Left lung (tissue), 10 donors: Measurements from ENCODE around the gene CD4. TPM values are rescaled to one million over a fixed set of nuclear protein-coding genes. Genes with fewer than 3 reads are reported as not detected.

Experiments used
- ATAC-seq: fragments of 200-7000 bp; cut with Tn5 transposase; one replicate; pipeline ENCODE4 v1.9.1; 2020; ENCODE audit warnings: moderate library complexity
- DNase-seq, 4 donors: peaks; one replicate each; pipeline ENCODE4 v3.0.0-alpha.2; 2013 to 2020
- H3K27ac ChIP-seq, 2 donors: fragments of 200-600 bp; sonication (generic) in 1 of 2; one replicate each; pipeline versions ENCODE4 v1.5.0 to v1.8.0; 2020 to 2021
- H3K27me3 ChIP-seq, 2 donors: fragments of 200-600 bp; sonication (generic) in 1 of 2; one replicate each; pipeline versions ENCODE4 v1.5.0 to v1.8.0; 2020 to 2021
- H3K36me3 ChIP-seq, 2 donors: fragments of 200-600 bp; sonication (generic) in 1 of 2; one replicate each; pipeline versions ENCODE4 v1.5.0 to v1.8.0; 2020 to 2021
- H3K4me1 ChIP-seq, 2 donors: fragments of 200-600 bp; one replicate each; pipeline ENCODE4 v1.8.0; 2021
- H3K4me3 ChIP-seq, 2 donors: fragments of 200-600 bp; sonication (generic) in 1 of 2; one replicate each; pipeline versions ENCODE4 v1.5.0 to v1.8.0; 2020 to 2021; ENCODE audit warnings: mild to moderate bottlenecking in 1 of 2
- H3K9me3 ChIP-seq, 2 donors: fragments of 200-600 bp; sonication (generic) in 1 of 2; one replicate each; pipeline versions ENCODE4 v1.5.0 to v1.8.0; 2020 to 2021
- CTCF ChIP-seq, 2 donors: fragments of 200-600 bp; sonication (generic) in 1 of 2; IDR thresholded peaks; one replicate each; pipeline versions ENCODE4 v1.5.0 to v1.8.0; 2021; ENCODE audit warnings: antibody characterized with exemption in 2 of 2
- intact Hi-C, 2 donors: fragments of 100-400 bp; cut with DNase I; formaldehyde crosslinking; loops; one replicate each; pipeline versions ENCODE4 v1.11.2 to v1.14.2; 2022
- polyA plus RNA-seq, 6 donors: library from polyadenylated mRNA; unstranded; fragments of 120-200 nt; gene quantifications; one replicate each; pipeline ENCODE4 v1.2.1, GENCODE V29; 2013; ENCODE audit not compliant: insufficient read length in 6 of 6
- total RNA-seq, 2 donors: library from RNA; stranded (reverse); fragmentation: NEBNext Ultra II Directional; extraction: Animal tissue kit (Norgen Biotek cat#: 25700); gene quantifications; one replicate each; pipeline ENCODE4 v1.2.1, GENCODE V29; 2021
- donor health status: DM: no; HTN: yes; CAD: no.
- donor health status: DM: no; HTN: no; CAD: no.

CD4 gene
- total and polyA plus RNA-seq, 8 donors, result 64.5 to 97.8 (median 92.9) TPM

DNA sequence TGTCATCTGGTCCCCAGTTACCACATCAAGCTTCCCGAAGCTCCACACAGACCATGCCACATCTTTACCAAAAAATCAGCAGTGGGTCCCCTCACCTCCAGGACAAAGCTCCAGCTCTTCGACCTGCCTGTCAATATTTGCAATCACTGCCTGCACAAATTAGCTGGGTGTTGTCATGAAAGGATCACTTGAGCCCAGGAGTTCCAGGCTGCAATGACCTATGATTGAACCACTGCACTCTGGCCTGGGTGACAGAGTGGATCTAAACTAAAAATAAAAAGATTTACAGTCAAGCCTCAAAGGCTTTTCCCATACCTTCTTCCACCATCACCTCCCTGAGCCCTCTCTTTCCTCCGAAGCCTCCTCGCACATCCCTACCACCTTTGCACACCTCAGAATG is 7.2 kb downstream of the CD4 start:
- ATAC-seq (no peak), DNase-seq (no peak)
- Histone ChIP-seq H3K27me3 (no peaks in the 10 kb centered on the region), H3K4me3 (no peak overlapping the region), H3K4me1 (peaks cover 0 to 20% of the 10 kb centered on the region in 2 donors), H3K9me3 (no peaks in the 10 kb centered on the region), H3K27ac (no peak overlapping the region), H3K36me3 (no peaks in the 10 kb centered on the region)
- intact Hi-C loops, result no loop called here
- no peak for TF ChIP-seq CTCF (IDR thresholded peaks at IDR 0.05)

GRCh38 chr12:6799147-6799546 is 9.8 kb downstream of the CD4 start:
- ATAC-seq (no peak), DNase-seq (no peak)
- Histone ChIP-seq H3K4me3 (no peak overlapping the region), H3K27me3 (no peaks in the 10 kb centered on the region), H3K36me3 (peaks cover 0 to 11% of the 10 kb centered on the region in 2 donors), H3K4me1 (no peaks in the 10 kb centered on the region), H3K27ac (no peak overlapping the region), H3K9me3 (no peaks in the 10 kb centered on the region)
- intact Hi-C loops, result no loop called here
- TF ChIP-seq CTCF (IDR thresholded peaks at IDR 0.05), result no peak

DNA sequence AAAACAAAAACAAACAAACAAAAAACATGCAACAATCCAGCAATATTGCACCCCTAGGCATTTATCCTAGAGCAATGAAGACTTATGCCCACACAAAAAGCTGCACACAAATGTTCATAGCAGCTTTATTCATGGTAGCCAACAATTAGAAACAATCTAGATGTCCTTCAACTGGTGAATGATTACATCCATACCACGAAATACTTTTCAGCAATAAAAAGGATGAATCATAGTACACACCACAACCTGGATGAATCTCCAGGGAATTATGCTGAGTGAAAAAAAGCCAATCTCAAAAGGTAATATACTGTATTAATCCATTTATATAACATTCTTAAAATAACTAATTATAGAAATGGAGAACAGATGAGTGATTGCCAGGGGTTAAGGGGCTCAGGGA is 17.8 kb downstream of the CD4 start:
- Histone ChIP-seq H3K4me3 (no peak overlapping the region), H3K27me3 (no peaks in the 10 kb centered on the region), H3K9me3 (no peaks in the 10 kb centered on the region), H3K4me1 (no peaks in the 10 kb centered on the region), H3K36me3 (peaks cover 0 to 10% of the 10 kb centered on the region in 2 donors), H3K27ac (no peak overlapping the region)
- ATAC-seq (no peak), DNase-seq (no peak)
- intact Hi-C loops, result no loop called here
- no peak for TF ChIP-seq CTCF (IDR thresholded peaks at IDR 0.05)

GRCh38 chr12:6809056-6809455 is 19.7 kb downstream of the CD4 start:
- TF ChIP-seq CTCF (IDR thresholded peaks at IDR 0.05), result no peak
- intact Hi-C loops, result no loop called here
- no peaks in the 10 kb centered on the region for H3K9me3 ChIP-seq
- no peak overlapping the region for H3K4me3 ChIP-seq
- H3K4me1 ChIP-seq, result no peaks in the 10 kb centered on the region
- no peak overlapping the region for H3K27ac ChIP-seq
- no peak for DNase-seq
- ATAC-seq, result no peak
- no peaks in the 10 kb centered on the region for H3K27me3 ChIP-seq
- H3K36me3 ChIP-seq, result no peaks in the 10 kb centered on the region

DNA sequence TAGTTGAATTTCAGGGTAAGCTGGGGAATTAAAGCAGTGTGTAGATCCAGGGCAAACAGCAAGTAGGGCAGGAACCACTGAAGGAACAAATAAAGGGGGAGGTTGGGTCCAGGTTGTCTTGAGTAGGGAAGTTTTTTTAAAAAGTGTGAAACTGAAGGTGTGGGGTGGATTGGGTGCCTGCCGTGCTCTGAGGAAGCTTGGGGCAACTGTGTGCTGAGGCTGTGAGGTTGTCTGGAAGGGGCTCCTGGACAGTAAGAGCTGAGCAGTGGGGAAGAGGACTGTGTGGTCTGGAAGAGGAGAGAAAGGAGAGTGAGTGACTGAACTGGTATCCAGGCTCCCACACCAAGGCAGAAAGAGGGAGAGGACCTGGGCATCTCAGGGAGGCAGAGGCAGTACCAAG is 21.4 kb downstream of the CD4 start:
- Histone ChIP-seq H3K4me3 (no peak overlapping the region), H3K36me3 (no peaks in the 10 kb centered on the region), H3K9me3 (no peaks in the 10 kb centered on the region), H3K27ac (no peak overlapping the region), H3K4me1 (no peaks in the 10 kb centered on the region), H3K27me3 (no peaks in the 10 kb centered on the region)
- intact Hi-C loops, result no loop called here
- TF ChIP-seq CTCF (IDR thresholded peaks at IDR 0.05), result no peak
- no peak for DNase-seq
- no peak for ATAC-seq
